ENCODE measurements around the gene NOD2.

The NOD2 gene

GRCh38 chr16:50718061-50718760 is 24.8 kb downstream of the NOD2 start:
- FAIRE-seq, result no peak

- FAIRE-seq, result no peak
Observed at GRCh38 chr16:50718761-50719400, 25.5 kb downstream of the NOD2 start.

- FAIRE-seq, result no peak
Observed at GRCh38 chr16:50719401-50720337, 26.3 kb downstream of the NOD2 start.

- no peak for FAIRE-seq
Observed at GRCh38 chr16:50721549-50722404, 28.4 kb downstream of the NOD2 start.

- no peak for FAIRE-seq
Observed at GRCh38 chr16:50722405-50722737, 29.0 kb downstream of the NOD2 start.

GRCh38 chr16:50722960-50723359 is 29.6 kb downstream of the NOD2 start:
- no peak for FAIRE-seq

- no peak for FAIRE-seq
Observed at GRCh38 chr16:50724306-50724705, 30.9 kb downstream of the NOD2 start.

- no peak for FAIRE-seq
Observed at GRCh38 chr16:50731130-50731988, 38.0 kb downstream of the NOD2 start.

- FAIRE-seq, result no peak
Observed at GRCh38 chr16:50731989-50732832, 38.8 kb downstream of the NOD2 start.

- no peak for FAIRE-seq
Observed at GRCh38 chr16:50733468-50733867, 40.1 kb downstream of the NOD2 start.

- FAIRE-seq, result no peak
Observed at GRCh38 chr16:50735629-50736122, 42.3 kb downstream of the NOD2 start.

GRCh38 chr16:50736448-50736847 is 43.0 kb downstream of the NOD2 start:
- no peak for FAIRE-seq

GRCh38 chr16:50737420-50737959 is 44.1 kb downstream of the NOD2 start:
- FAIRE-seq, result no peak

GRCh38 chr16:50739031-50739430 is 45.6 kb downstream of the NOD2 start:
- no peak for FAIRE-seq

- no peak for FAIRE-seq
Observed at GRCh38 chr16:50740736-50741135, 47.3 kb downstream of the NOD2 start.

- FAIRE-seq, result no peak
Observed at GRCh38 chr16:50741225-50741780, 47.9 kb downstream of the NOD2 start.

GRCh38 chr16:50741781-50742575 is 48.6 kb downstream of the NOD2 start, which contains the start of gene CYLD:
TSS of gene CYLD (plus strand) at chr16:50742086. CDS start at chr16:50749699, 7,613 bp downstream.
- peak; percentile 99 for FAIRE-seq

GRCh38 chr16:50742576-50743200 is 49.3 kb downstream of the NOD2 start:
- FAIRE-seq, result no peak
